ENCODE results near the gene ADGRG4.

GRCh38 chrX:136456133-136456532 is 155.4 kb downstream of the ADGRG4 start:
- TF ChIP-seq CTCF (IDR thresholded peaks at IDR 0.05) (no peak), EZH2 (IDR thresholded peaks at IDR 0.05; ENCODE audit: borderline replicate concordance, insufficient read depth, low read depth, low read length, poor library complexity, severe bottlenecking) (no peak)

Data from B cell (primary cell).